ENCODE data around the gene B9D2. TPM values are rescaled to one million over a fixed set of nuclear protein-coding genes. Genes with fewer than 3 reads are reported as not detected.

Gene B9D2
- total RNA-seq, 4 donors from 2014 or later = 1.6 to 4.8 (median 3.1) TPM

DNA sequence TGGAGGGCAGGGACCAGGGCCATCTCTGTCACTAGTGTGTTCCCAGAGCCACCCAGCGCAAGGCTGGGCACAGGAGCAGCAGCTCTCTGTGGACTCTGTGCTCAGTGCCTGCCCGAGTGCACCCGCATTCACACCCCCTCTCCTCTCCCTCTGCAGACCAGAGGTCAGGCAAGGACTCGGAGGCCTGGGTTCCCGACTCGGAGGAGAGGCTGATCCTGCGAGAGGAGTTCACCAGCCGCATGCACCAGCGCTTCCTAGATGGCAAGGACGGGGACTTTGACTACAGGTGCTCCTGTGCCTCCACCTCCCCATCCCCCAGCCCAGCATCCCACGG, 43.8 kb downstream of the B9D2 start:
- TF ChIP-seq, protein P1, sequence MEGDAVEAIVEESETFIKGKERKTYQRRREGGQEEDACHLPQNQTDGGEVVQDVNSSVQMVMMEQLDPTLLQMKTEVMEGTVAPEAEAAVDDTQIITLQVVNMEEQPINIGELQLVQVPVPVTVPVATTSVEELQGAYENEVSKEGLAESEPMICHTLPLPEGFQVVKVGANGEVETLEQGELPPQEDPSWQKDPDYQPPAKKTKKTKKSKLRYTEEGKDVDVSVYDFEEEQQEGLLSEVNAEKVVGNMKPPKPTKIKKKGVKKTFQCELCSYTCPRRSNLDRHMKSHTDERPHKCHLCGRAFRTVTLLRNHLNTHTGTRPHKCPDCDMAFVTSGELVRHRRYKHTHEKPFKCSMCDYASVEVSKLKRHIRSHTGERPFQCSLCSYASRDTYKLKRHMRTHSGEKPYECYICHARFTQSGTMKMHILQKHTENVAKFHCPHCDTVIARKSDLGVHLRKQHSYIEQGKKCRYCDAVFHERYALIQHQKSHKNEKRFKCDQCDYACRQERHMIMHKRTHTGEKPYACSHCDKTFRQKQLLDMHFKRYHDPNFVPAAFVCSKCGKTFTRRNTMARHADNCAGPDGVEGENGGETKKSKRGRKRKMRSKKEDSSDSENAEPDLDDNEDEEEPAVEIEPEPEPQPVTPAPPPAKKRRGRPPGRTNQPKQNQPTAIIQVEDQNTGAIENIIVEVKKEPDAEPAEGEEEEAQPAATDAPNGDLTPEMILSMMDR (IDR thresholded peaks at IDR 0.05; ENCODE audit: low read depth) = no peak

DNA sequence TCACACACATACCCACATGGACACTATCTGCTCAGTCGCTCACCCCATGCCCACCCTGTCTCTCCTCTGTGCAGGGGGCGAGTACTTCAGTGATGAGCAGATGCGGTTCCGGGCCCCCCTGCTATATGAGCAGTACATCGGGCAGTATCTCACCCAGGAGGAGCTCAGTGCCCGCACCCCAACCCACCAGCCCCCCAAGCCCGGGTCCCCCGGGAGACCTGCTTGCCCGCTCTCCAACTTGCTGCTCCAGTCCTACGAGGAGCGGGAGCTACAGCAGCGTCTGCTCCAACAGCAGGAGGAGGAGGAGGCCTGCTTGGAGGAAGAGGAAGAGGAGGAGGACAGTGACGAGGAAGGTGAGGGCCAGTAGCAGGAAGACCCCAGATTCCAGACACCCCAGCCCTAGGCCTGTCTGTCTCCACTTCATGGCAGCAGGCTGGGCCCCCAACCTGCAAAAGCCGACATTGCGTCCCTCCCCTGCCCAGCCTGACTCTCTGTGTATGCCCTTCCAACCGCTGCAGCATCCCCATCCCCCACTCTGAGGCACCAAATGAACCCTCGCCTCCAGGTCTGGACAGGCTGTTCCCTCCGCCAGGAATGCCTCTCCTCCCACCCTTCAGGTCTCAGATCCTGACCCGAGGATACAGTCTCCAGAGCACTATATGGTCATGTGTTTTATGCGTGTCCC, 44.3 kb downstream of the B9D2 start:
- TF ChIP-seq, protein P1 (IDR thresholded peaks at IDR 0.05; ENCODE audit: low read depth) = no peak

DNA sequence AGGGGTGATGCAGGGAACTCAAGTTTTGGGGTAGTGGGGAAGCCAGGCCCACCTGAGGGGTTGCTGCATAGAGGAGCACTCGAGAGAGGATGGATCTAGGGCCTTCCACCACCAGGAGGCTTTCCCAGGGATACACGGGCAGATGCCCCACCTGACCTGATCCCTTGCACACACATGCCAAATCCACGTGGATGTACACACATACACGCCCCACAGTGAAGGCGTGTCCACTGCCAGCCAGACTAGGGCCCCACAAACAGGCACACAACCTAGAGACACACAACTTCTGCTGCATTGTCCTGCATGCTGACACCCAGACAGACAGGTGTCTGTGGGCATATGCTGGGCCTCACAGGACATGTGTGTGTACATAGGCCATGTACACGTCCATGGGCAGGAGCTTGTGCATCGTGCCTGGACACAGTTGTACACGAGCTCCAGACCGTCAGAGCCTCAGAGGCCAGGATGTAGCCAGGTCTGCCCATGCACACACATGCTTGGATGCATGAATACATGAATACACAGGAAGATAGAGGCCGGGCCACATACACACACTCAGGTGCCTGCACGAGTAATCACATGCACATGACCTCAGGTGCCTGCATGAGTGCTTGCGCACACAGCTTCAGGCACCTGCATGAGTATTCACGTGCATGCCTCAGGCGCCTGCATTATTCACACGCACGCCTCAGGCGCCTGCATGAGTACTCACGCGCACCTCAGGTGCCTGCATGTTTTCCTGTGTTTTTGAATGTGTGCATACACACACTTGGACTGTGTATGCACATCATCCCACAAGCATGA, 45.1 kb downstream of the B9D2 start:
- TF ChIP-seq, protein P1 (IDR thresholded peaks at IDR 0.05; ENCODE audit: low read depth) = no peak

DNA sequence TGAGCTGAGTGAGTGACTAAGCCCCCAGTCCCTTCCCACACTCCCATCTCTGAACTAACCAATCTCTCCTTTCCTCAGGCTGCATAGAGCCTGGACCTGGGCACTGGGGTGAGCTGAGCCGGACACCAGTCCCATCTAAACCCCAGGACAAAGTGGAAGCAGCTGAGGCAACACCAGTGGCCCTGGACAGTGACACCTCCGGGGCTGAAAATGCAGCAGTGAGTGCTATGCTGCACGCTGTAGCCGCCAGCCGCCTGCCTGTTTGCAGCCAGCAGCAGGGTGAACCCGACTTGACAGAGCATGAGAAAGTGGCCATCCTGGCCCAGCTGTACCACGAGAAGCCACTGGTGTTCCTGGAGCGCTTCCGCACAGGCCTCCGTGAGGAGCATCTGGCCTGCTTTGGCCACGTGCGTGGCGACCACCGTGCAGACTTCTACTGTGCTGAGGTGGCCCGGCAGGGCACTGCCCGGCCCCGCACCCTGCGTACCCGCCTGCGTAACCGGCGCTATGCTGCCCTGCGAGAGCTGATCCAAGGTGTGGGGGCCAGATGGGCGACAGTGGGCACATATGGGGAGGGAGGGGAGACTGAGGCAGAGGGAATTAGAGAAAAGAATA, 47.5 kb downstream of the B9D2 start:
- TF ChIP-seq, protein P1 (IDR thresholded peaks at IDR 0.05; ENCODE audit: low read depth) = no peak

DNA sequence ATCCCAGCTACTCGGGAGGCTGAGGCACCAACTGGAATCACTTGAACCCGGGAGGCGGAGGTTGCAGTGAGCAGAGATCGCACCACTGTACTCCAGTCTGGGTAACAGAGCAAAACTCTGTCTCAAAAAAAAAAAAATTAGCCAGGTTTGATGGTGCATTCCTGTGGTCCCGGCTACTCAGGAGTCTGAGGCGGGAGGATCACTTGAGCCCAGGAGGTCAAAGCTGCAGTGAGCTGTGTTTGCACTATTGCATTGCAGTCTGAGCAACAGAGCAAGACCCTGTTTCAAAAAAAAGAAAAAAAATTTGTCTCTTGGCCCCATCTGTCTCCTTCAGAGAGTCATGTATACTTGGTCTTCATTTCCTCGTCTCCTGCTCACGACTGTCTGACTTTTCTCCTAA, 52.3 kb downstream of the B9D2 start:
- TF ChIP-seq, protein P1 (IDR thresholded peaks at IDR 0.05; ENCODE audit: low read depth) = no peak

DNA sequence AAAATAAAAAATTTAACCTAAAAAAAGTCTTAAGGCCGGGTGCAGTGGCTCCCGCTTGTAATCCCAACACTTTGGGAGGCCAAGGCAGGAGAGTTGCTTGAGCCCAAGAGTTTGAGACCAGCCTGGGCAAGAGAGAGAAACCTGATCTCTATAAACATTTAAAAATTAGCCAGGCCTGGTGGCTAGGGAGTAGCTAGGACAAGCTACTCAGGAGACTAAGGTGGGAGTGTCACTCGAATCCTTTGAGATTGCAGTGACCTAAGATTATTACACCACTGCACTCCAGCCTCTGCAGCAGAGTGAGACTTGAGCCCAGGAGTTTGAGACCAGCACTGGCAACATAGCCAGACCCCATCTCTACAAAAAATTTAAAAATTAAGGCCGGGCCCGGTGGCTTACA, 52.9 kb downstream of the B9D2 start:
- TF ChIP-seq, protein P1 (IDR thresholded peaks at IDR 0.05; ENCODE audit: low read depth) = no peak

All from subcutaneous adipose tissue (tissue), 4 donors.